Purkinje cell (primary cell): ENCODE results near the gene TMEM52B. TPM values are rescaled to one million over a fixed set of nuclear protein-coding genes. Genes with fewer than 3 reads are reported as not detected.

Source experiments
- polyA plus RNA-seq: library from polyadenylated mRNA; unstranded; fragments of >200 nt; fragmentation: Nextera tagmentation; gene quantifications from 2 replicates; pipeline ENCODE4 v1.2.1, GENCODE V29; 2014

Gene TMEM52B
- polyA plus RNA-seq = not detected in 2 replicates

GRCh38 chr12:10178821-10179220 lies at the start of gene TMEM52B:
TSS of gene TMEM52B (plus strand) at chr12:10179032. CDS start at chr12:10179575, 543 bp downstream.

DNA sequence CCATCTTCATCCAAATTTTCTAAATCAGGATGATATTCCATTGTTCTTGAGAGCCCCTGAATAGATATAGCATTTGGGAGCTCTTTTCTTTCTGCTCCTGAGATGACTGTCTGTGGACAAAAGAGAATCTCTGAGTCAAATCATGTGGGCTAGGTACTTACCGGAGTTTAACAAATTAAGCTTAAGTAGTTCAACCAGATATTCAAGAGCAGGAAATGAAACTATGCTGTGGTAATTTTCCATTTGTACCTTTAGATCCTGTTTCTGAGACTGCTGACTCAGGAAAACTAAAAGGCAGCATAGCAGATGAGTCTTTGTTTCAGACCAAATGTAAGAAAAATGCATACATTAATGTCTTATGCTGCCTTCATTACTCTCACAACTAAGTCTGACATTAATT lies 48.8 kb upstream of the TMEM52B start, which contains the start of gene CLEC7A:
Gene CLEC7A (minus strand): TSS at position 158 of the 400 bp plus-strand sequence. CDS start 117 bp downstream, at position 41.

DNA sequence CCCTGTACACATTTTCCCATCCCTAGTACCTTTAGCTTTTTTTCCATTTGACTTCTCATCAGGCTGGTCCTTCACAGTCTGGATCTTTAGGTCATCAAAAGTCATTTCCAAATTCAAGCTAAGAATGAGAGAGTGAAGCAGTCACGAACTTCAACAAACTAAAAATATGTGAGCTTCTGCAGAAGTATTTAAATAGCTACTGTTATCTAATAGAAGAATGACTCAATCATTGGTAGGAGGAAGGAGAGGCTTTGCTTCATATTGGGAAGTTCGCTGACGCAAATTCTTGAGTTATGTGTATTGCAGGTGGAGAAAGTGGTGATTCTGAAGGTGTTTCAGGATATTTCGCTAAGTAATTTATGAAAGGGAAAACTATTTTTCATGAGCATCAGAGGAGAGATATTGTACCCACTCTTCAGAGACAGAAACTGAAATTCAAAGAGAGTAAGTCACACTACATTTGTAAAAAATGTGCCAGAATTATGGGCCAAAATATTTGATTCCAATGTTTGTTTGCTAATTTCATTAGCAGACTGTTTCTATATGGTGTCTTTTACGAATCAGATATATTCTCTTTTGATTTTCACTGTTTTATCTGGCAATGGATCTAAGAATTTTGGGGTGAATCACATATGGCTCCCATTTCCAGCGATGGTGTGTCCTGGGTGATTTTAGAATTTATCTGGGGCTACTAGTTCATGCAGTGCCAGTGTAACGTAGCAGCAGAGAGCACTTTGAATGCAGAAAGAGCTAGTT lies 6.7 kb upstream of the TMEM52B start, which contains the start of gene OLR1:
Gene OLR1 (minus strand): TSS at position 160 of the 756 bp plus-strand sequence. CDS start 55 bp downstream, at position 105.

DNA sequence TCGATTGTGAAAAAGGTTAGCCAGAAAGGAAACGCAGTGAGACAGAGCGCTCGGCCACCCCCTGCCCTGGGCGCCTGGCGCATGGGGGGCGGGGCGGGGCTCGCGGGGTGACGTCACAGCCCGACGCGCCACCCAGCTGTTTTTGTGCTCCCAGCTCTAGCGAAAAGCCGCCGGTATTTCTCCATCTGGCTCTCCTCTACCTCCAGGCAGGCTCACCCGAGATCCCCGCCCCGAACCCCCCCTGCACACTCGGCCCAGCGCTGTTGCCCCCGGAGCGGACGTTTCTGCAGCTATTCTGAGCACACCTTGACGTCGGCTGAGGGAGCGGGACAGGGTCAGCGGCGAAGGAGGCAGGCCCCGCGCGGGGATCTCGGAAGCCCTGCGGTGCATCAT lies 33.9 kb downstream of the TMEM52B start, which contains the start of gene GABARAPL1:
Gene GABARAPL1 (plus strand): TSS at position 139 of the 393 bp plus-strand sequence. CDS start 253 bp downstream, at position 392.

Other genes starting within 250 kb of the TMEM52B start
- not detected in 2 replicates for gene CLEC2A, start 246.7 kb upstream of the TMEM52B start, polyA plus RNA-seq
- not detected in 2 replicates for gene CLEC12A, start 207.6 kb upstream of the TMEM52B start, polyA plus RNA-seq
- not detected in 2 replicates for gene CLEC1B, start 179.9 kb upstream of the TMEM52B start, polyA plus RNA-seq
- not detected in 2 replicates for gene CLEC12B, start 168.4 kb upstream of the TMEM52B start, polyA plus RNA-seq
- not detected in 2 replicates for gene CLEC9A, start 148.3 kb upstream of the TMEM52B start, polyA plus RNA-seq
- gene CLEC1A, start 80.0 kb upstream of the TMEM52B start, polyA plus RNA-seq = 0.24 TPM in 1 of 2 replicates, not detected in the other
- gene CLEC7A, start 48.8 kb upstream of the TMEM52B start, polyA plus RNA-seq = not detected in 2 replicates
- 0.28 and 1.1 TPM in 2 replicates for gene OLR1, start 6.9 kb upstream of the TMEM52B start, polyA plus RNA-seq
- gene GABARAPL1, start 33.8 kb downstream of the TMEM52B start, polyA plus RNA-seq = 103 and 104 TPM in 2 replicates
- 0.09 and 0.32 TPM in 2 replicates for gene KLRD1, start 128.8 kb downstream of the TMEM52B start, polyA plus RNA-seq
- not detected in 2 replicates for gene KLRK1, start 211.0 kb downstream of the TMEM52B start, polyA plus RNA-seq
- 1.4 TPM in 1 of 2 replicates, not detected in the other for gene KLRC4, start 230.7 kb downstream of the TMEM52B start, polyA plus RNA-seq
- gene KLRC3, start 241.6 kb downstream of the TMEM52B start, polyA plus RNA-seq = 0.95 TPM in 1 of 2 replicates, not detected in the other